Hematopoietic multipotent progenitor cell treated with erythropoietin and hydrocortisone succinate and interleukin-3 and kit ligand, for 17 days (in vitro differentiated cells): ENCODE data around the gene IGLL1.
"Not testable (repeated sequence)": the region's sequence is repeated elsewhere in the genome, so short reads cannot be mapped to it uniquely, and the experiment has no call there.

Experiments
- DNase-seq: peaks from one replicate; pipeline ENCODE4 v3.0.0-alpha.2; 2015; ENCODE audit warnings: low spot score

IGLL1 gene

DNA sequence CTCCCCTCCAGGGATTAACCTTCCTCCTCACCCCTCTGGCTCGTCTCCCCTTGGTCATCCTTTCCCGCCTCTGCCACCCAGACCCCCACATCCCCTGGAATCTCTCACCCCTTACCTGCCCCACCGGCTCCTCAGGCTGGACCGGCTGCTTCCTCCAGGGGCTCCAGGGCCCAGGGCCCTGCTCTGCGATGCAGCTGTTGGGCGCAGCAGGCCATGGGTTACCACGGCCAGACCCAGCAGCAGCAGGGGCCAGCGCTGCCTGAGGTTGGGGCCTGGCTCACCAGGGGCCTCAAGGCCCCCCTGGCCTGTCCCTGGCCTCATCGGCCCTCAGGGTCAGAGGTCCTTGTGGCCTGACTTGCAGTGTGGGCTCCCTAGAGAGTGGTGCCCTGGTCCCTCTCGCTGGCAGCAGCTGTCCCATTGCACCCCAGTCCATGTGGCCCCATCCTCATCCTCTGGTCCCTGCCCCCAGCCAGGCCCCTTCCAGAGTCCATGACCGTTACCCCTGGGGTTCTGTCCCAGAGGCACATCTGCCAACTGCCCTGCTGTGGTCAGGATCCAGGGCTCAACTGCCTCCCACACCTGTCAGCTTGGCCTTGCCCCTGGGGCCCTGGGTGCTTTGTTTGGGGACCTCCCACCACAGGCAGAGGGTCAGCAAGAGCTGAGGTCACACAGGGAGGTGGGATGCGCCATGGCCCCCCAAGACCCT lies at the start of gene IGLL1:
IGLL1 (minus strand) TSS at position 421 of the 706 bp plus-strand sequence; CDS start at position 321, 100 bp downstream.
- DNase-seq = no peak

DNA sequence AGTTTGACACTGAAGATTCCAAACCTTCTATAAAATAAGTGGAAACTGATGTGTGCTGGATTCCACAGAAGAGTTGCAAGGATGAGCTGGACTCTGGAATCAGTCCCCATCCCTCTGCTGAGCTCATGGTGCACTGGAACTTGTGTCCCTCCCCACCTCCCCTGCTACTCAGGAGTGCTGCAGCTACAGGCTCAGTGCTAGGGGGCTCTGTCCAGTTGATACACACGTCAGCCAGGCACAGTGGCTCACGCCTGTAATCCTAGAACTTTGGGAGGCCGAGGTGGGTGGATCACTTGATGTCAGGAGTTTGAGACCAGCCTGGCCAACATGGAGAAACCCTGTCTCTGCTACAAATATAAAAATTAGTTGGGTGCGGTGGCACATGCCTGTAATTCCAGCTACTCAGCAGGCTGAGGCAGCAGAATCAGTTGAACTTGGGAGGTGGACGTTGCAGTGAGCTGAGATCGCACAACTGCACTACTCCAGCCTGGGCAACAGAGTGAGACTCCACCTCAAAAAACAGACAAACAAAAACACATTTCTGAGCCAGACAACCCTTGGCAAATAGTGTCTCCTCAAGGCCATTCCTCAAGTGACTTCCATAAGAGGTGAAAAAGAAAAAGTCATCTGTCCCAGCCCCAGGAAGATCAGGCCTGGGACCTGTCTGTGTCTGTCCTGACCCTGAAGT lies 48.1 kb upstream of the IGLL1 start:
- not testable (repeated sequence) for DNase-seq

DNA sequence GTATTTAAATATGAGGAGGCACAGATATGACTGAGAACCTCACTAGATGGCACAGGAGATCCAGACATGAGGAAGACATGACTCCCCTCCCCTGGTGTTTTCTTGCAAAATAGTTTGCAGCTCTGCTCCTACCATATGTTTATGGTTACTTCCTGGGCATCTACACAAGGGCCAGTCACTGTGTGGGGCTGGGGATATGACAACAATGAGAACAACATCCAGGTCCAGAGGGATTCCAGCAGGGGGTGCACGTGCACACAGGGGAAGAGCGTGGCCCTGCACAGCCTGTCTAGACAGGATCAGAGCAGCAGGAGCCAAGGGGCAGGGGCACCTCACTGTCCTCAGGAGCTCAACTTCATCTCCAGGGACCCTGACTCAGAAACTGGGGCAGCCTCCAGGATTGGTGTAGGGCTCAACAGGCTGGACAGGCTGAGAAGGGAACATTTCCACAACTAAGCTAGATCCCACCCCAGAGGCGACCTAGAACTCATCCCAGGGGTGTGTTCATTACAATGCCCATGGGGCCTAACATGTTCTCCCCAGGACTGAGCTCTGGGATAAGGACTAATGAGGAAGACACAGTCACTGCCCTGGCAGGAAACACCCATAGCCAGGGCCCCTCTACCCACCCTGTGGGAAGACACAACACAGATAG lies 47.4 kb upstream of the IGLL1 start:
- peak; percentile 76 for DNase-seq

DNA sequence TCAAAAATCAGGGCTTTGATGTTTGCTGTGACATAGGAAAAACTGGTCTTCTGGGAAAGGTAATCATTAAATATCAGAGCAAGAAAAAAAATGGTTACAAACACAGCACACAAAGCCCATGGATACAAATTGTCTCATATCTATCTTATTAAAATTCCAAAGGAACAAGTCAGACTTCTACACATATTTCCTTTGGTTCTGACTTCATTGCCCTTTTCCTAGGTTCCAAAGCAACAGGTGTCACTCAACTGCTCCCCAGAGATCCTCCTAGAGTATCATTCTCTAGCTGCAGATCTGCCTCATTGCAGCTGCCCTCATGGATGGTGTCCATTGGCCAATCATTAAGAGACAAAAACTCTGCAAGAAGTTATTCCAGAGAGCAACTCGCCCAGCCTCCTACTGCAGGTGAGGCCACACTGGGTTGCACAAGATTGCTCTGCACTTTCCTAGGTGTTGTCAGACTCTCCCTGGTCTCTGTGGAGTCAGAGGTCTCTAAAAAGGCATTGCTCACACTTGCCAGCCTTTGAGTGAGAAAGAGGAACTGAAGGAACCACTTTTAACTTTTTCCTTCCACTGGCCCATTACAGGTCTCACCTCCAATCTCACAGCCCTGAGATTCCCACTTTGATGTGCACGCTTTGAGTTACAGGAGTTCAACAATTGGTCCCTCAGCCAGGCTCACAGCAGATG lies 46.3 kb upstream of the IGLL1 start:
- no peak for DNase-seq

DNA sequence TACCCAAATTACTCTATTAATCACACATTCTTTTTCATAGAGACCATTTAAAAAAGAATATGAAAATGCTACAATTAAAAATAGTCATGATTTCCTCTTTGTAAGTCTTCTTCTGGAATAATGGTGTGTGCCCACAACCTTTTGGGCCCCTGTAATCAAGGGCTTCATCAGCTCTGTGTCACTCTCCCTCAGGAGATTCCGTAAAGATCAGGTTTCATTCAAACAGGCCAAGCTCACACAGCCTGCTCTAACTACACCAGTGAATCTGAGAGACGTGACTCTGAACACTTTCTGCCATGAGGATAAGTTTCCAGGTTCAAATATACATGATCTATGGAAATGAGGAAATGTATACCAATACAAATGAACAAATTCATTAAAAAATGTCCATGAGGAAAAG lies 42.5 kb upstream of the IGLL1 start:
- no peak for DNase-seq

DNA sequence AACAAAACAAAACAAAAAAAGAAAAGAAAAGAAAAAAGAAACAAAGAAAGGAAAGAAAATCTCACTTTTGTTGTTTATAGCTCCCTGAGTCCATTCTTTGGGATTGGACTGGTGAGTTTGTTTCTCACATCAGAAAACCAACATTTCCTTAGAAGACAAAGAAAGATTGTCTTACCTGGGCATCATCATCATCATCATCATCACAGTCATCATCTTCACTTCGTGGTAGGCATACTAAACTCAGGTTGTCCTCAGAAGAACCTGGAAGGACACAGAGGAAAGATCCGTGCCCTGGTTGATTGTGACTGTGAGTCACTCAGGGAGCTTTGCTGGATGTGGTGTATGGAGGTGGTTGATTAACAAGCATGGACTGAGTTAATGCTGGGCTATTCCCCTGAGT lies 41.8 kb upstream of the IGLL1 start:
- not testable (repeated sequence) for DNase-seq

DNA sequence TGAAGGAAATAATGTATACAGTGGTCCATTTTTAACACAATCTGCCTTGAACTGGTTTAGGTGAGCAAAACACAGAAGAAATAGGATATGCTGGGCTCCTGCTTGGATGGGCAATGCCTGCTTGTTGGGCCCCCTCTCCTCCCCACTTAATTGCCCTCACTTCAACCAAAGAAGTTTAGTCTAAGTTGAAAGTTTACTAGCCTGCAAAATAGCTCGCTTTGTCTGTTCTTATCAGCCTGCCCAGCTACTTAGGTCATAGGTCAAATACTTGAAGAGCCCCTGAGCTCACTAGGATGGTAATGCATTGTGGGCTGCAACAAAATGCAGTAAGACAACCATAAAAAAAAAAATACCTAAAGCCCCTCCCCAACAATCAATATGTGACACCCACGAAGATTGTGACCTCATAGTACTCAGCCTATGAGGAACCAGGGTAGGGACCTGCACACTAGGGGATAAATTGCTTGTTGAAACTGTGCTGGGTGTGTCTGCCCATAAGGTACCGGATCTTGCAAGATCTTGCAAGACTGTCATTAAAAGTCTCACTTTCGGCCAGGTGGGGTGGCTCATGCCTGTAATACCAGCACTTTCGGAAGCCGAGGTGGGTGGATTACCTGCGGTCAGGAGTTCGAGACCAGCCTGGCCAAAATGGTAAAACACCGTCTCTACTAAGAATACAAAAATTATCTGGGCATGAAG lies 41.1 kb upstream of the IGLL1 start:
- no peak for DNase-seq

DNA sequence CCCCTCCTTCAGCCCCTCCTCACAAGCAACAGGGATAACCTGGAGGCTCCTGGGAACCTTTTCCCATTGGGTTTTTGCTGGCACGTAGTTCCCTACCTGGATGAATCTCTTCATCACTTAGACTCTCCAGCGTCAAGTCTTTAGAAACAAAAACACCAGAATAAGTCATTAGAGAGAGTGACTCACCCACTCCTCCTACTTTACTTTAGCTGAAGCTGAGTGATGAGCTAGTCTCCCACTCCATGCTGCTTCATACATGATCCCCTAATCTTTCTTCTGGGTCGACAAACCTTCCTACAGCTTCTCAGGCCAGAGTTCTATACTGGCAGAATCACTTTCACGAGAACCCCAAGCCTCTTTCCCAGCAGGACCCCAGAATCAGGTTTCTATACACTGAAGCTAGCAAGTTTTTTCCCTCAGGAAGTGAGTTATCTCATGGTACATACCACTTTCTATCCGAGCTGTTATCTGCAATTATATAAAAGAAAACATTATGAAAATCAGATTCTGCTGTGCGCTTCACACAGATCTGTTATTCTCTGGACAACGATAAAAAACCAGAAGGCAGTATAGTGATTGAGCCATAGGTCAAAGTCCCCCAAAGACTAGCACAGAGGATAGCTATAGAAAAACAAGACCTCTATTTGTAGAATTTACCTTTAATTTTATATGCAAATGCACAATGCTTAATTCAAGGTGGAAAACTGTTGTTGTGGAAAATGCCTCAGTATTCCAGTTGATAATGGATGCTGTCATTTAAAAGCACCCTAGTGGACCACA lies 33.3 kb upstream of the IGLL1 start:
- no peak for DNase-seq

DNA sequence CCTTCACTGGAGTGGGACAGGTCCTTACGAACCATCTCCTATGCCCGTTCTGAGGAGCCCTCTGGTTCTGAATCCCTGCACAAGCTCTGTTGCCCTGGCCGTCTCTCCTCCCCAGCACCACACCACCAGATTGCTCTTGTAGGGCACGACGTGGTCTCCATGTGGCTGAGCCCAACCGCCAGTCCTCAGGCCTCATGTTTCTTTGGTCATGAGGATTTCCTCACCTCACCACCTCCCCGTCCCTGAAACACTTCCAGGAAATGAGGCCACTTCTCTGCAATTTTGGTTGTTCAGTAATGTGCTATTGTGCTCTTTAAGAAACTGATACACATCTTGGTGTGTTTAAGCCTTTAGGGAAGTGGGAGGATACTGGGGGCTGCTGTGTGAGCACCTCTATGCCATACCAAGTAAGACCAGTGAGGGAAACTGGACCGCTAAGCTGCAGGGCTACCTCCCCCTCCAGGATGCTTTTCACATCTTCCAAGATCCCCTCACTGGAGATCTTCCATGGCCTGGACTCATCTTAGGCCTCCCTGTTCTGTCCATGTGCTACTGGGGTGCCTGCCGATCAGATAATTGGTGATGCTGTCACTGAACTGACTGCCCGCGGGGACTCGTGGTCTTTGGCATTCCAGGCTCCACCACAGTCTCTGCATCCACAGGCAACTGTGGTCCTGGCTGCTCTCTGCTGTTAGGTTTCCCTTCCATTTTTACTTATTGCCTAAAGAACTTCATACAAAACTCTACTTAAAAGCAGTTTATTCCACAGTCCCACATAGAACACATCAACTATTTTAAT lies 30.1 kb upstream of the IGLL1 start:
- DNase-seq = no peak

DNA sequence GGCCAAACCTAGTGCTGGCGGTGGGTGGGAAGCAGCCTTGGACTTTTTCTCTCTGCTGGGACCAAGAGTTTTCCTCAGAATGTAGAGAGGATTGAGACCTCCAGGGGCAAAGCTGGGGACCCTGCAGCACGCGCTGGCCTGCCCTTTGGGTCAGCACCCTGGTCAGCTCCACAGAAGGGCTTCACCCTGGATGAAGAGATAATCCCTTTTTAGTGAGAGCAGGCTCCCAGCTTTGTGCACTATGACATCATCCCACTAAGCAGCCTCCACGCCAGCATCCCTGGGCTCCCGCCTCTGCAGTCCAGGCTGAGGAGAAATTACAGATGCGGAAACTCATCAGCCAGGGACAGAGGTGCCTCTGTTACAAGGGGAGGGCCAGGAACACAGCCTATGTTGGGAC lies 28.5 kb upstream of the IGLL1 start:
- no peak for DNase-seq

DNA sequence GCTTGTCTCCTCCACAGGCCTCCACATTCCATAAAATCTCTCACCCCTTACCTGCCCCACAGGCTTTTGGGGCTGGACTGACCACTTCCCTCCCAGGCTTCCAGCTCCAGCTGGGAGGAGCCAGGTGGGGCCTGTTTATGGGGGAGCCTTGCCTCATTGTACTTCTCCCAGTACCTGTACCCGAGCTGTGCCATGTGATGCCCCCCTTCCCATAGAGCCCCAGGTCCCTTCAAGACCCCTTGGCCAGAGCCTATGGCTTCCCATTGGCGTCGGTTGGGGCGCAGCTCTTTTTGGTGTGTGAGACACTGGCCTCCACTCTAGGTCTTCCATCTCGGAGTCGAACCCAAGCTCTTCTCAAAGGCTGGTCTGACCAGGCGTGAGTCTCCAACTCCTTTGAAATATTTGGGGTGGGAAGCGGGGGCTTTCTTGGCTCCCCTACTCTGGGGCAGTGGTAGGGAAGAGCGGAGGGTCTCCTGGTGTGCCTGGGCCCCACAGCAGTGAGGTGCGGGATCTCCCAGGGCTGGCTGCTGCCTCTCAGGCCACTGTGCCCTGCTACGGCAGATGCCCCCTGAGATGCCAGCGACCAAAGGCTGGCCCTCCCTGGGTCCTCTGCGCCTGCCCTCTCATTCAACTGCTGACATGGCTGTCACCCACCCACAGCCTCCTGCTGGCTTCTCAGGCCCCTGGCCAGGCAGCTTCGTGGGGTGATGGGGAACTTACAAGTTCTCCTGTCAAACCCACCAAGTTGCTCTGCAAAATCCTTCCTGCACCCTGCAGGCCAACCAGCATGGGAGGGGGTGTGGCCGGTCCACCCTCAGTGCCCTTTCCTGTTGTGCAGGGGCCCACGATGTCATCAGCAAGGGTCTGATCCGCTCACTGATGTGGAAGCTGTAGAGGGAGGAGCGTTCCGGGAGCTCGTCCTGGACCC lies 26.4 kb upstream of the IGLL1 start:
- DNase-seq = no peak

DNA sequence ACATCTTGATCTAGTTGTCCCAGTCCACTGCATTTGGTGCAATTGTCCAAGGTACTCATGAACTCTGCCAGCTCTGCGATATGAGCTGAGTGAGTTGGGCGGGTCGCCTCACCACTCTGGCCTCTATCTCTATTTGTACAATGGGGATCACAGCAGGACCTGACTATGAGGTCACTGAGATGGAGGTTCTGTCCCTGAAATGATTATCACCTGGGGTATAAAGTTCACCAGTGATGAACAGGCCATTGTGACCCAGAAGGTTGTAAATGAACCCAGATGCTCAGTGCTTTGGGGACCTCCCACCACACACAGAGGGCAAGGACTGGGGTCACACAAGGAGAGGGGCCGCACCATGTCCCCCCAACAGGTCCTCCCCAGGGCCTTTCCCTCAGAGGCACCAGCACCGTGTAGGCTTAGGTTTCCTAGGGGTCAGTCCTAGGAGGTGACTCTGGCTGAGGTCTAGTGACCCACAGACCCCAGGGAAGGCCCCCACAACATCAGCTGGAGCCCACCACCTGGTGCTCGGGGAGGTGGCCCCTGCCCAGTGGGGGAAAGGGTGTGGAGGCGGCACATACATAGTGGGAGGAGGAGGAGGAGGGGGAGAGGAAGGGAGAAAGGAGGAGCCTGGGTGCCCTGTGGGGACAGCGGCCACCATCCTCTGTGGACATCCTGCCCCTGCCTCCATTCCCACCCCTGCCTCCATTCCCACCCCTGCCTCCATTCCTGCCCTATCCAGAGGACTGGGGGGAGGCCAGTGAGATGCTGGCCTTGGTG lies 25.0 kb upstream of the IGLL1 start:
- no peak for DNase-seq

DNA sequence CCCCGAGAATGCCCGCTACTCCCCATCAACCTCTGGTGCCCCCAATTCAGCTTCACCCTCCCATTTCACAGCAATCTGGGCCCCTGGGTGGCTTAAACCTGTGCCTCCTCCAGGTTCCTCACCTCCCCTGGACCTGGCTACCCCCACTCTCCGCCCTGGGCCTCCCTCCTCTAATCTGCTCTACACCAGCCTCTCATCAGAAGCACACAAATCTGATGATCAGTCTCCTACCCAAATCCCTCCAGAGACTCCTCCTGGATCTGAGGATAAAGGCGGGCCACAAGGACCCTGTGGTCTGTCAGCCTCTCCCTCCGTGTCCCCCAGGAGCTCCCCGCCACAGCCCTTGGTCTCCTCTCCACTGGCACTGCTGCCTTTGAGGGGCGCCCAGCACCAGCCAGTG lies 23.2 kb upstream of the IGLL1 start:
- no peak for DNase-seq

DNA sequence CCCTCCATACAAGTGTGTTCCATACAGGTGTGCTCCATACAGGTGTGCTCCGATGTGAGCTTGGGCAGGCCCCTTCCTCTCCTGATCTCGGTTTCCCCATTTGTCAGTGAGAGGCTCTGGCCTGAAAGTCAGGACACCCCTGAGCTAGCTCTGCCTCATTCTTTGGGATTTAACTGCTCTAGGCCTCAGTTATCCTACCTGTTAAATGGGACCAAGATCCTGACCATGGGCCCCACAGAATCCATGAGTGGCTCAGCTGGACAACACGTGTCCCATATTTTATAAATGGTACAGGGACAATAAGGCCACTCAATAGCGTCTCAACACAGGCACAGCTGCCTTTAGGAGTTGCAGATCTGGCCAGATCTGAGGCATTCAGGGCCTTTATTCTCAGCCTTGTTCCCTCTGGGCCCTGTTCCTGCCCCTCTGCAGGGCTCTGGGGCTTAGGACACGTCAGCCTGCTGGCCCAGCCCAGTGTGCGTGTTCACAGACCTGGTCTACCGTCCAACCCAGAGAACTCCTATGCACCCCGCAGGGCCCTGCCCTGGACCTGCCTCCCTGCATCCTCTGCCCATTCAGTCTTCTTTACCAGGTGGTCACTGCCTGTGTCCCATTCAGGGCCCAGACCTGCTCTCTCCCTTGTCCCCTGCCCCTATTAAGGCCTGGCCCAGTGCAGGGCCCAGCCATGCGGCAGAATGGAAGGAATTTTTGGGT lies 18.9 kb upstream of the IGLL1 start:
- DNase-seq = no peak

DNA sequence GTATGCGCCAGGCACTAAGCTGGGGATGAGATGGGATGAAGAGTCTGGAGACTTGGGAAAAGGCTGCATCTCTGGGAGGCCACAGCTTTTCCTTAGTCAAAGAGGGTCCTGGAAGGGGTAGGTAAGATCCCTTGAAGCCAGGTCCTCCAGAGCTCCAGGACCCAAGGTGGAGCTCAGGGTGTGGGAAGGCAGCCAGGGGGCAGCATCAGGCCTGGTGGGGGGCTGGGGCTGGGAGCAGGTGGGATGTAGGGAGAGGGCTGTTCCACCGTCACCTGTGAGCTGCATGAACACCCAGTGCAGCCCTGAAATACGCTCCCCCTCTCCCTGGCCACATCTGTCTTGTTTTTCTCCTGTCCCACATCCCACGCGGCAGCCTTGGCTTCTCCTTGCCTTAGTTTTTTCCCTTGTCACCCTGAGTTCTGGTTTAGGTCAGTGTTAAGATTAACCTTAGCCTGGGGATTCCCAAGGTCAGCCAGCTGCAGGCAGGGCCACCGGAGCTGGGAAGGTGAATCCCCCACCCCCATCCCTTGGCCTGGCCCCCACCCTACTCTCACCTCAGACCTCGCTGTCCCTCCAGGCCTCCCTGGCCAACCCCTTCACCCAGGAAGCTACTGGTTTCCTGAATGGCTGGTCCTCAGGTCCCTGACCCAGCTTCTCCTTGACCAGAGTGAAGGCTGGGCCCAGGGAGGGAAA lies 17.6 kb upstream of the IGLL1 start:
- not testable (repeated sequence) for DNase-seq

DNA sequence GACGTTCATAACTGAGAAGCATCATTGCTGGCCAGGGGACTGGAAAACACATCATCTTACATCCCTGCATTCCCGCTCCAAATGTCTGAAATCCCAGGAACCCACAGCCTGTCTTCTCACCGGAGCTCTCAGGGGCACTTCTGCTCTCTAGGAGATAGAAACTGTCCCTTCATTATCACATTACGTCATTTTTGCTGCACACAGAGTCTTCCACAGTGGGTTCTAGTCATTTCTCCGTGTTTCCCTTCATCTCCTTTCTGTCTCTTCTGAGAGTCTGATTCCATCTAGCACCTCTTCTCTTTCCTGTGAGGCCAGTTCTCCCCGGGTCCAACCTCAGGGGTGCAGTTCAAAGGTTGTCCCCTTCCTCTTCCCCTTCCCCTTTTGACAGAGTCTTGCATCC lies 15.8 kb upstream of the IGLL1 start:
- DNase-seq = not testable (repeated sequence)

DNA sequence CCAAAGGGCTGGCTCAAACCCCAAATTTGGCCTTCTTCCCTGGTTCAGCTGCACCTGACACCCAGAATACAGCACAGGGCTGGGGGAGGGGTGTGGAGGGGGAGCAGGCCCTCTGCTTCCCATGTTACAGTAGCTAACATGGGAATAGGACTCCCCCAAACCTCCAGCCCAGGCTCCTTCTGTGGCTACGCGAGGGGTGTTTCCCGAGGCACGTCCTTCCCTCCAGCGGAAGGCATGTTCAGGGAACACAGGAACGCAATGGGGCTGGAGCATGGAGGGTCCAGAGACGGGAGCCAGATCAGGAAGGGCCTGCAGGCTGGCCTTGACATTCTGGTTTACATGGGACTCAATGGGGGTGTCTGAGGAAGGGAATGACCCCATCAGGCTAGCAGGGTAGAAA lies 11.8 kb upstream of the IGLL1 start:
- DNase-seq = no peak
